Esophagus muscularis mucosa (tissue), 4 donors: ENCODE results near the gene ATL3. TPM values are rescaled to one million over a fixed set of nuclear protein-coding genes. Genes with fewer than 3 reads are reported as not detected.
A peak's percentile ranks its signal among the peaks of the same experiment; 100 is the strongest.

Experiments used
- DNase-seq: peaks from one replicate; pipeline ENCODE4 v3.0.0-alpha.2; 2017; ENCODE audit errors: extremely low spot score
- H3K27ac ChIP-seq, 4 donors: fragments of 200-600 bp; sonication (generic); replicated peaks in 1 of 4; 1 replicate in 3 of 4; 2 replicates in 1 of 4; pipeline ENCODE4 v1.5.1; 2016 to 2019; ENCODE audit warnings: mild to moderate bottlenecking in 1 of 4
- H3K27me3 ChIP-seq, 4 donors: fragments of 200-600 bp; sonication (generic); one replicate each; pipeline versions ENCODE4 v1.5.1 to v1.6.0; 2016 to 2019
- H3K36me3 ChIP-seq, 4 donors: fragments of 200-600 bp; sonication (generic); one replicate each; pipeline ENCODE4 v1.5.1; 2016 to 2019
- H3K4me1 ChIP-seq, 4 donors: fragments of 200-600 bp; sonication (generic); one replicate each; pipeline ENCODE4 v1.5.1; 2016 to 2019
- H3K4me3 ChIP-seq, 4 donors: fragments of 200-600 bp; sonication (generic); 1 replicate in 2 of 4; 2 replicates in 2 of 4; pipeline ENCODE4 v1.5.1; 2016 to 2019; ENCODE audit warnings: mild to moderate bottlenecking in 4 of 4, moderate library complexity in 1 of 4
- H3K9me3 ChIP-seq, 4 donors: fragments of 200-600 bp; sonication (generic); 1 replicate in 3 of 4; 2 replicates in 1 of 4; pipeline ENCODE4 v1.5.1; 2016 to 2019
- EP300 ChIP-seq: sonication (generic); formaldehyde crosslinking; IDR thresholded peaks from one replicate; pipeline ENCODE4 v1.6.1; 2017; ENCODE audit warnings: antibody characterized with exemption
- POLR2A ChIP-seq: fragments of 450-650 bp; IDR thresholded peaks from one replicate; pipeline ENCODE4 v1.6.1; 2017; ENCODE audit warnings: antibody characterized with exemption, moderate library complexity, mild to moderate bottlenecking, low read depth
- POLR2AphosphoS5 ChIP-seq, 2 donors: sonication (generic); formaldehyde crosslinking; IDR thresholded peaks; one replicate each; pipeline ENCODE4 v1.6.1; 2017; ENCODE audit warnings: antibody characterized with exemption in 2 of 2
- WGBS: methylation state at CpG from one replicate; pipeline ENCODE4 v1.1.5; 2018; 5-methylcytosine and 5-hydroxymethylcytosine counted together
- intact Hi-C: fragments of 100-400 bp; cut with DNase I; formaldehyde crosslinking; loops from one replicate; pipeline ENCODE4 v1.15.1; 2023
- total RNA-seq, 4 donors: library from RNA; depleted of rRNA; stranded (reverse); fragments of >200 nt; gene quantifications; one replicate each; pipeline versions ENCODE4 v1.1.0 to v1.2.1, GENCODE V29; 2016
- TF ChIP-seq, protein P1 (sequence below), 3 experiments: fragments of 200-600 bp in 2 of 3; fragments of 450-650 bp in 1 of 3; sonication (generic) in 2 of 3; IDR thresholded peaks; one replicate each; pipeline ENCODE4 v1.5.1; 2017 to 2019; ENCODE audit warnings: antibody characterized with exemption in 3 of 3, mild to moderate bottlenecking in 2 of 3, moderate library complexity in 1 of 3

ATL3 gene
- total RNA-seq, 4 donors from 2014 or later, result 138 to 202 (median 144) TPM

DNA sequence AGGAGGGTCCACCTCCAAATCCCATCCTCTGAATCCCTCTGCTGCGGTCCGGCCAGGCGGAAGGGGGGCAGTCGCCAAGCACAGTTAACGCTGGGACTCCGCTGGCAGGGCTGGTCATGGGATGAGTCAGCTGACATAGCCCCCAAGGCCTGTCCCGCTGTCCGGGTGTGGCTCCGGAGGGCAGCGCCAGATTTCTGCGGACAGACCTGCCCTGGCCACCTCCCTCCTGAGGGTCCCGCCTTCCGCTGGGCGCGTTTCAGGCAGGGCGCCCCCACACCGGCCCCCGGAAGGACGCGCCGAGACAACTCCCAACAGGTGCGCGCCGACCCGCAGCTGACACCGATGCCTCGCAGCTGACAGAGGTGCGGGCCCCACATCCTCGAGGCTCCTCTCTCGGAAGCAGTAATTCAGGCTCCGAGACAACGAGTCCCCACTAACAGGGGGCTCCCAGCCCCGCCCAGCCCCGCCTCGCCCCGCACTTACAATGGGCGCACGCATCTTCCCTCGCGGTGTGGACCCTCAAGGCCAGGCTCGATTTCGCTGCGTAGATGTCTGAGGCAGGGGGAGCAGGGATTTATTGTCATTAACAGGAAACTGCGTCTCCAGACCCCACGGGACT, 57.5 kb downstream of the ATL3 start:
- no peaks in the 10 kb centered on the region for H3K36me3 ChIP-seq
- H3K9me3 ChIP-seq, result no peaks in the 10 kb centered on the region
- no peaks in the 10 kb centered on the region for H3K27me3 ChIP-seq
- peak overlapping the region; percentile 83 to 92 (median 90) for H3K27ac ChIP-seq
- peaks cover 39 to 51% (median 49%) of the 10 kb centered on the region in 4 donors for H3K4me1 ChIP-seq
- under 1% methylated on average over 16 of the region's 45 CpGs for WGBS
- DNase-seq, result no peak
- intact Hi-C loops, result loop anchor here (5.0 kb wide), 1 partner anchor 41 kb away; no protein-coding TSS in a partner anchor
- TF ChIP-seq POLR2A (no peak), EP300 (no peak), POLR2AphosphoS5 (IDR thresholded peaks at IDR 0.05) (peak in 1 of 2 donors; percentile 42)
- TF ChIP-seq, protein P1, sequence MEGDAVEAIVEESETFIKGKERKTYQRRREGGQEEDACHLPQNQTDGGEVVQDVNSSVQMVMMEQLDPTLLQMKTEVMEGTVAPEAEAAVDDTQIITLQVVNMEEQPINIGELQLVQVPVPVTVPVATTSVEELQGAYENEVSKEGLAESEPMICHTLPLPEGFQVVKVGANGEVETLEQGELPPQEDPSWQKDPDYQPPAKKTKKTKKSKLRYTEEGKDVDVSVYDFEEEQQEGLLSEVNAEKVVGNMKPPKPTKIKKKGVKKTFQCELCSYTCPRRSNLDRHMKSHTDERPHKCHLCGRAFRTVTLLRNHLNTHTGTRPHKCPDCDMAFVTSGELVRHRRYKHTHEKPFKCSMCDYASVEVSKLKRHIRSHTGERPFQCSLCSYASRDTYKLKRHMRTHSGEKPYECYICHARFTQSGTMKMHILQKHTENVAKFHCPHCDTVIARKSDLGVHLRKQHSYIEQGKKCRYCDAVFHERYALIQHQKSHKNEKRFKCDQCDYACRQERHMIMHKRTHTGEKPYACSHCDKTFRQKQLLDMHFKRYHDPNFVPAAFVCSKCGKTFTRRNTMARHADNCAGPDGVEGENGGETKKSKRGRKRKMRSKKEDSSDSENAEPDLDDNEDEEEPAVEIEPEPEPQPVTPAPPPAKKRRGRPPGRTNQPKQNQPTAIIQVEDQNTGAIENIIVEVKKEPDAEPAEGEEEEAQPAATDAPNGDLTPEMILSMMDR (IDR thresholded peaks at IDR 0.05), result no peak
- peak overlapping the region; percentile 70 to 87 (median 80) for H3K4me3 ChIP-seq

DNA sequence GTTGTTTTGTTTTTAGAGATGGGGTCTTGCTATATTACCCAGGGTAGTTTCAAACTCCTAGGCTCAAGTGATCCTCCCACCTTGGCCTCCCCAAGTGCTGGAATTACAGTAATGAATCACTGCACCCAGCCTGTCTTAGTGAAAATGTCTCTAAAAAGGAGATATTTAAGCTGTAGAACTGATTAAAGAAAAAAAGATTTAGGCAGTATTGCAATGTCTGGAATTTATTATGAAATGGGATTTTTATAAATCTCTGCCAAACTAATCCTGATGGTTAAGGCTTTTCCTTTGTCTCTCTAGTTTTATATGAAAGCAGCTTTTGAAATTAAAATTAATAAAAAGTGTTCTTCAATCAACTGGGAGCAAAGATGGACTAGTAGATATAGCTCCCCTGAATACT, 59.0 kb downstream of the ATL3 start:
- H3K4me3 ChIP-seq, result peak overlapping the region in 1 of 4 donors; percentile 70
- intact Hi-C loops, result loop anchor here (5.0 kb wide), 1 partner anchor 40 kb away; no protein-coding TSS in a partner anchor
- H3K27ac ChIP-seq, result peak overlapping the region; percentile 53 to 92 (median 88)
- no peak for DNase-seq
- no peaks in the 10 kb centered on the region for H3K9me3 ChIP-seq
- no peaks in the 10 kb centered on the region for H3K27me3 ChIP-seq
- H3K36me3 ChIP-seq, result no peaks in the 10 kb centered on the region
- no peak for TF ChIP-seq POLR2AphosphoS5 (IDR thresholded peaks at IDR 0.05)
- TF ChIP-seq EP300, result no peak
- TF ChIP-seq, protein P1 (IDR thresholded peaks at IDR 0.05), result no peak
- TF ChIP-seq POLR2A, result no peak
- H3K4me1 ChIP-seq, result peaks cover 39 to 60% (median 53%) of the 10 kb centered on the region in 4 donors

DNA sequence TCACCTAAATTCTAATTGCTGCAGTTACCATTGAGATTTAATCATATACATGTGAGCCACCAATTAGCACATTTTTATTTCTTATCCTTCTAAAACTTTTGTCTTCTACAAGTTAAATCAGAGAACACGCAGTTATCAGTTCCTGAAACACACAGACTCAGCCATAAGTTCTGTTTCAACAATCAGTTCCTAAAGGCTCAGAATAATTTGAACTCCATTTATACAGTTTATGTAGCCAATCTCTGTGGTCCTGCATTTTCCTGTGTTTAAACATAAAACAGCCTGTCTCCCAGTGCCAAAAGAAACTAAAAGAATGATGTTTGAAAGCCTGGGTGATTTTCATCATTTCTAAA, 59.8 kb downstream of the ATL3 start:
- no peaks in the 10 kb centered on the region for H3K9me3 ChIP-seq
- DNase-seq, result no peak
- no peak overlapping the region for H3K4me3 ChIP-seq
- H3K27ac ChIP-seq, result peak overlapping the region; percentile 51 to 92 (median 68)
- no peaks in the 10 kb centered on the region for H3K27me3 ChIP-seq
- 74% methylated on average over 1 of the region's 1 CpG for WGBS
- intact Hi-C loops, result loop anchor here (5.0 kb wide), 1 partner anchor 39 kb away; no protein-coding TSS in a partner anchor
- H3K36me3 ChIP-seq, result peaks cover 0 to 5% (median 0%) of the 10 kb centered on the region in 4 donors
- TF ChIP-seq POLR2AphosphoS5 (IDR thresholded peaks at IDR 0.05) (no peak), EP300 (no peak), POLR2A (no peak)
- TF ChIP-seq, protein P1 (IDR thresholded peaks at IDR 0.05), result no peak
- H3K4me1 ChIP-seq, result peaks cover 39 to 60% (median 53%) of the 10 kb centered on the region in 4 donors

DNA sequence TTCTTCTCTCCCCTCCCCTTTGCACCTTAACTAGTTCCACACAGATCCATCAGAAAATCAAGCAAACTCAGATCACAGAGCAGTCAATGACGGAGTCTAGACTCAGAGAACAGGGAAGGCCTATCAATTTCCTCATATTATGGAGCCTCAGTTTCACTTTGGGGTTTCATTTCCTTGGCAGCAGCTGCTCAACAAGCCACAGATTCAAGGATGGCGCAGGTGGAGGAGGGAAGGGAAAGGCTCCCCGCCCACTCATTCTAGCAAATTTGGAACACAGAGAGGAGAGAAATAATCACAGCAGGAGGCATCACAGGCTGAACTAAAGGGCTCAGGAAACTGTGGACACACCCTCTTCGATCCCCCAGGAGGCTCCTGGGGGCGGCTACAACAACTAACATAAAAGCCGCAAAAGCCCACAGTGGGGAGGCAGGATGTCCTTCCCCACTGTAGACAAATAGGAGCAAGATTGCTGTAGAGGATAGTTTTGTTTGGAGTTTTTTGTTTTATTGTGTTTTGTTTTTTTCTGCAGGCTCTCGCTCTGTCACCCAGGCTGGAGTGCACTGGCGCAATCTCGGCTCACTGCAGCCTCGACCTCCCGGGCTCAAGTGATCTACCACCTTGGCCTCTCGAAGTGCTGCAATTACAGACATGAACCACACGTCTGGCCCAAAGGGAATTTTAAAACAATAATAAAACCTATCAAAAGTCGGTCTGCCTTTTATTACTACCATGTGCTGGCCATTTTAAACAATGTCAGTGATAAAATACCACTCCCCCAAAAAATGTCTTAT, 60.4 kb downstream of the ATL3 start:
- Histone ChIP-seq H3K27ac (peak overlapping the region; percentile 51 to 92 (median 68)), H3K36me3 (peaks cover 0 to 6% (median 1%) of the 10 kb centered on the region in 4 donors), H3K4me3 (no peak overlapping the region), H3K4me1 (peaks cover 39 to 60% (median 53%) of the 10 kb centered on the region in 4 donors), H3K27me3 (no peaks in the 10 kb centered on the region), H3K9me3 (no peaks in the 10 kb centered on the region)
- 70% methylated on average over 14 of the region's 14 CpGs for WGBS
- intact Hi-C loops, result loop anchor here (5.0 kb wide), 1 partner anchor 38 kb away; no protein-coding TSS in a partner anchor
- no peak for DNase-seq
- TF ChIP-seq POLR2AphosphoS5 (IDR thresholded peaks at IDR 0.05) (no peak), EP300 (no peak), POLR2A (no peak)
- TF ChIP-seq, protein P1 (IDR thresholded peaks at IDR 0.05), result no peak
